GM18508 (cell line): ENCODE results near the gene FOSL1.

Source experiments
- ATAC-seq: cut with Tn5 transposase; IDR thresholded peaks from one replicate; pipeline ENCODE4 v1.9.1; 2021; ENCODE audit warnings: moderate number of reproducible peaks; ENCODE audit not compliant: insufficient read depth, unreplicated experiment

FOSL1 gene

DNA sequence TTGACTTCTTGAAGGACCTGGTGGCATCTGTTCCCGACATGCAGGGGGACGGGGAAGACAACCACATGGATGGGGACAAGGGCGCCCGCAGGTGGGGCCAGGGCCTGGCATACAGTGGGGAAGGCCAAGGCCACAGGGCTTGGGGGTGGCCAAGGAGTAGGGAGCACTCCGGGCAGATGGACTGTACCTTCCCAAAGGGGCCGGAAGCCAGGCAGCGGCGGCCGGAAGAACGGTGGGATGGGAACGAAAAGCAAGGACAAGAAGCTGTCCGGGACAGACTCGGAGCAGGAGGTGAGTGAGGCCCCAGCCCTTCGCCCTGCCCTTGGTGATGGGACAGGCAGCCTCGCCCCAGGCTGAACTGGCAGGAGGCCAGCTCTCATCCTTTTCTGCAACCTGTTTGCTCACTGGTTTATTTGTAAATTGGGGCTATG lies 20.2 kb upstream of the FOSL1 start:
- ATAC-seq, result no peak

- ATAC-seq, result peak; percentile 23
Observed at GRCh38 chr11:65919573-65920371, 19.6 kb upstream of the FOSL1 start.

DNA sequence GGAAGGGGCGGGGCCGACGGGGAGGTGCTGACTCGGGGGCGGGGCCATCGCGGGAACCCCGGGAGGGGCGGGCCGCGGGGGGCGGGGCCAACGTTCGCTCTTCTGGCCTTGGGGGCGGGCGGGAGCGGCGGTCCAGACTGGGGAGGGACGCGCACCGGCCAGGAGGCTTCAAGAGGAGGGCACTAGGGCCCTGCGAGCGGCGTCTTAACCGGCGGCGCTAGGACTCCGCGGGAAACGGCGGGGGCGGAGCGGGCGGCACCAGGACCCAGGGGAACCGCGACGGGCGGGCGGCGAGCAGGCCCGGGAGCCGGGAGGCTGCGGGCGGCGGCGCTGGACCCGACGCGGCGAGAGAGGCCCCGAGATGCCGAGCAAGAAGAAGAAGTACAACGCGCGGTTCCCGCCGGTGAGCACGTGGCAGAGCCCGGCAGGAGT lies 19.0 kb upstream of the FOSL1 start, which contains the start of gene DRAP1:
TSS of gene DRAP1 (plus strand) at position 286 of the 432 bp plus-strand sequence. CDS start at position 362, 76 bp downstream.
- ATAC-seq, result peak; percentile 52

GRCh38 chr11:65918211-65919140 lies 18.3 kb upstream of the FOSL1 start, which contains the start of gene C11orf68:
Gene C11orf68 (minus strand): TSS chr11:65919062. CDS start chr11:65919031, 31 bp downstream.
- peak; percentile 15 for ATAC-seq

- no peak for ATAC-seq
Observed at GRCh38 chr11:65917434-65918210, 17.4 kb upstream of the FOSL1 start.

DNA sequence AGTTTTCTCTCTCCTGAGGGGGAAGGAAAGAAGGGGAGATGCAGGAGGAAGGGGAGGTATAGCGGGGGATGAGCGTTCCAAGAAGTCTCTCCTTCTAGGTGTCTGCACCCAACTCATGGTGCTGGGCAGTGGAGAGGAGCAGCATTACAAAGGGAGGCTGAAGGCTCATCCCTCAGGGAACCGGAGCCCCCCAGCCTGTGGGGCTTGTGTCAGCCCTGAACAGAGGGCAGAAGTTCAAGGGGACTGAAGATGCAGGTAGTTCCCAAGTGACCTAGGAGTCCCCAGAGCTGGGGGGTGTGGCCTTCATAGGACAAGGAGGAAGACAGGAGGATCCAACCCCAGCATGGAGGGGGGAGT lies 16.9 kb upstream of the FOSL1 start:
- ATAC-seq, result no peak

DNA sequence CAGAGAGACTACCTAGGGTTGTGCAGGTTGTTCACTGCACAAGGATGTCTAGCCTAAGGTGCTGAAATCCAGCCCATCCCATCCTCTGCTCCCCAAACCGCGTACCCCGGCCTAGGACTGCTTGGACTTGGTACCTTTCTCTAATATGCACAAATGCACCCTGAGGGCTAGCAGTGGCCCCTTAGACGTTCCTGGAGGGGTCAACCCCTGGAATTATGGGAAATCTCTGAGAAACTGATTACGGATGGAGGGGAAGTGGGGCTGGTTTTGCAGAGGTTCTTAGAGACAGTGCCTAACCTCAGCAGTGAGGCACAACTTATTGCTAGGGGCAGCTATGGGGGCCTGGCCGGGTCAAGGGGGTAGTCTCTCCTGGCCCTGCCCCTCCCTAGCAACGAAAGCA lies 16.2 kb upstream of the FOSL1 start:
- no peak for ATAC-seq

DNA sequence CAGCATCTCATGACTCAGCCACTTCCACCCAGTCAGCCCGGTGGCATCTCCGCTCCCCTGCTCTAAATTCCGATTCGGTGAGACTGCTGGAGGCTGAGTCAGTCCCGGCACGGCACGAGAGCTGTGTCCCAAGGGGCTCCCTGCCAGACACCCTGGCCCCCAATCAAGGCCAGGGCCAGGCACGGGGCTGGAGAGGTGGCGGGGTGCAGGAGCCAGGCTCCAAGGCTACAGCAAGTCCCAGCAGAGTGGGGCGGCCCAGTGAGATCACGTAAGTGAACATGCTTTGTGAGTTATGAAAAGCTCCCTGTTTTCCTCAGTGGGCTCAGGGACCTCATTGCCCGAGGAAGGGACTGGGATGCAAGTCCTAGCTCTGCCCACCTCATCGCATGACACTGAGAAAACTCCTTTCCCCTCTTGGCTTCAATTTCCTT lies 15.6 kb upstream of the FOSL1 start:
- no peak for ATAC-seq

GRCh38 chr11:65915101-65915820 lies 15.1 kb upstream of the FOSL1 start:
- no peak for ATAC-seq

GRCh38 chr11:65912845-65913244 lies 12.7 kb upstream of the FOSL1 start:
- ATAC-seq, result no peak

DNA sequence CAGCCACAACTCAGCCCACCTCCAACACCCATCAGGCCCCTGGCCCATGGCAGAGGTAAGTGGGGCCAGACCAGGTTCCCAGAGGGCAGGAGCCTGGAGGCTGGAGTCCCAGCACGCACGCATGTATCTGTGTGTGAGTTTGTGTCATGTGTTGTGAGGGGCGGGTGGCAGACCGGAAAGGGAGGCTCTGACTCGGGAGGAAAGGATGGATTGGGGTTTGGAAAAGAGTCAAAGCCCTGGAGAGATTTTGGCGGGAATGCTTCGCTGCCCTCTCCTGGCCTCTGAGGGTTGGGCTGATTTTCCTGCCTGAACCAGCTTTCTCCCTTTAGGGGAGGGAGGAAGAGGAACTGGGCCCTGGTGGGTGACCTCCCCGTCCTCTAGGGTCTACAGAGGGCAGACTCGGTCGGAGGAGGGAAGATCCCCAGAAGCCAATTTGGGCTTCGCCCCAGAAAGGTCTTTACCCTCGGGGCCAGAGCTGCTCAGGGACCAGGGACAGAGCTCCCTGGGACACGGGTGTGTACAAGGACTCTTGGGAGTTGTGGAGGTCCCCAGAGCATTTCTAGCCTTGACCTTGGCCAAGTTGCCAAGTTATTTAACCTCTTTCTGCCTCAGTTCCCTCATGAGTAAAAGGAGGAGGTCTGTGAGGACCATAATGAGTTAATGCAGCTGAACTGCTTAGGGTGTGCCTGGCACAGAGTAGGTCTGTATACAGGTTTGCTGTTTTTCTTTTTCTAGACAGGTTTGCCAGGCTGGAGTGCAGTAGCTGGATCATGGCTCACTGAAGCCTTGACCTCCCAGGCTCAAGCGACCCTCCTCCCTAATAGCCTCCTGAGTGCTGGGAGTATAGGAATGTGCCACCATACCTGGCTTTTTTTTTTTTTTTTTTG lies 11.7 kb upstream of the FOSL1 start:
- ATAC-seq, result no peak

DNA sequence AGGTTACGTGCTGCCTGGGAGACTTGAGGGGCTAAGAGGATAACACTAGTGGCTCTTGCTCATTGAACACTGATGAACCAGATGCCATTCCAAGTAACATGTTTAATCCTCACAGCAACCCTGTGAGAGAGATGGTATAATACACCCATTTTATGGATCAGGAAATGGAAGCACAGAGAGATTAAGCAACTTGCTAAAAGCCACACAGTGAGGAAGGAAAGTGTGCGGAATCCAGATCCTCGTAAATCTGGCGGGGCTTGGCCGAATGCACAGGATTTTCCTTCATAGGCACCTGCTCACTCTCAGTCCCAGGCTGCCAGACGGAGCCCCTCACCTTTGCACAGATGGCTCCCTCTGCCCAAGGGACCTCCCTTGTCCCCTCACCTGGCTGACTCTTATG lies 7.7 kb upstream of the FOSL1 start:
- no peak for ATAC-seq

DNA sequence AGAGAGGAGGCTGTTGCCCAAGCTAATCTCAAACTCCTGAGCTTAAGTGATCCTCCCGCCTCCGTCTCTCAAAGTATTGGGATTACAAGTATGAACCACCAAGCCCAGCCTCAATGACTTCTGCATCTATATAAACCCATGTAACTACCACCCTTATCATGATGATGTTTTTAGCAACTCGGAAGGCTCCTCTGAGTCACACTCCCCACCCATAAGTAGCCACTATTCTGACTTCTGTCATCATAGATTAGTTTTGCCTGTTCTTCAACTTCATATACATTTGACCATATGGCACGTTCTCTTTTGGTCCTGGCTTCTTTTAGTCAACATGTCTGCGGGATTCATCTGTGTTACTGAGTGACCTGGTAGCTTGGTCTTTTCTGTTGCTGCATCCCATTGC lies 6.4 kb upstream of the FOSL1 start:
- ATAC-seq, result no peak

- ATAC-seq, result no peak
Observed at GRCh38 chr11:65903715-65904114, 3.5 kb upstream of the FOSL1 start.

DNA sequence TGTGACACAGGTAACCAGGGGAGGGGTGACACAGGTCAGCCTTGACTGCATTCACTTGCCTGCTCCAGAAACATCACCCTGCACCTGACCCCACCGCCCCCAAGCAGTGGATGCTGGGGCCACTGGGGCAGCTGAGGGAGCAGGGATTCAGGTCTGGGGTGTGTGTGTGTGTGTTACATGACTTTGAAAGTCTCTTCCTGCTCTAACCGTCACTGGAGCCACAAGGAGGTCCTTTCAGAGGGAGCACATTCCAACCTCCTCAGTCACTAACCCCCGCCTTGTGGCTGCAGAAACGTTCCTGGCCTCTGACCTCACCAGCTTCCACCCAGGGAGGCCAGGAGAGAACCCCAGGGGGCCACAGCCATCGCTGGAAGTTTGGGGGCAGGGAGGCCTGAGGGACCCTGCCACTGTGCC lies 2.9 kb upstream of the FOSL1 start:
- ATAC-seq, result no peak

DNA sequence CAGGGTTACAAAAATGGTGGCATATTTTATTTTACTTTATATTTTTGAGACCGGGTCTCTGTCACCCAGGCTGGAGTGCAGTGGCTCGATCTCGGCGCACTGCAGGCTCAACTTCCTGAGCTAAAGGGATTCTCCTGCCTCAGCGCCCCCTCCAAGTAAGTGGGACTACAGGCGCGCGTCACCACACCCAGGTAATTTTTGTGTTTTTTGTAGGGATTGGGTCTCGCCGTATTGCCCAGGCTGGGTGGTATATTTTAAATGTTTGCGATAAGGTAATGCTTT lies 652 bp upstream of the FOSL1 start:
- ATAC-seq, result no peak

DNA sequence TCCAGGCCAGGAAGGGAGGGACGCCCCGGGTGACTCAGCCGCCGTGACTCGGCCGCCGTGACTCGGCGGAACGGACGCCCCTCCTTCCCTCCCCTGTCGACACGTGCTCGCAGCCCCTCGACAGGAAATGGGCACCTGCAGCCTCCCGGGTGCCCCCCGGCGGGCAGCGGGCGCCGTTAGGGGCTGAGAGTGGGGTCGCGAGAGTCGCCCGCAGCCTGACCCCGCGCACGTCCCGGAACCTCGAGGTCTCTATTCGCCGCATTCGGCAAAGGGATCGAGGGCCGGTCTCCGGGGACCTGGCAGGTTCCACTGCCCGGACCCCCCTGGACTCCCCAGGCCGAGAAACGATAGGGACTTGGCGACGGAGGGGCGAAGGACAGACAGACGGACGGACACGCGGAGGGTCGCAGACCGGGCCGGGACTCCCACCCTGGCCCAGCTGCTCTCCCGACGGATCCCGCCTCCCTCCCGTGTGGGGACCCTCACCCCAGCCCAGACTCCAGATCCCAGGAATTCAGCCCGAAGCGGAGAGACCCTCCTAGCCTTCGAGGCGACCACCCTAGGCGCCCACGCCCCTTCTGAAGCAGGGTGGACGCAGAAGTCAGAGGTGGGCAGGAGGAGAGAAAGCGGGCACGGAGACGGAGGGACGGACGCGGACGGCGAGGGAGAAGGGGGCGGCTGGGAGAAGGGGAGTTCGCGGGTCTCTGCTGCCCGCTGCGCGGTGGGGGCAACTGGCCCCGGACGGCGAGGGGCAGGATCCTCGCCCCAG lies 648 bp downstream of the FOSL1 start:
- no peak for ATAC-seq

- no peak for ATAC-seq
Observed at GRCh38 chr11:65898656-65899355, 1.4 kb downstream of the FOSL1 start.
